HG03571 (cell line): Measurements from ENCODE around the gene GPC5.

Experiments
- ATAC-seq: cut with Tn5 transposase; IDR thresholded peaks from one replicate; pipeline ENCODE4 v1.9.1; 2021; ENCODE audit not compliant: unreplicated experiment

Gene GPC5

DNA sequence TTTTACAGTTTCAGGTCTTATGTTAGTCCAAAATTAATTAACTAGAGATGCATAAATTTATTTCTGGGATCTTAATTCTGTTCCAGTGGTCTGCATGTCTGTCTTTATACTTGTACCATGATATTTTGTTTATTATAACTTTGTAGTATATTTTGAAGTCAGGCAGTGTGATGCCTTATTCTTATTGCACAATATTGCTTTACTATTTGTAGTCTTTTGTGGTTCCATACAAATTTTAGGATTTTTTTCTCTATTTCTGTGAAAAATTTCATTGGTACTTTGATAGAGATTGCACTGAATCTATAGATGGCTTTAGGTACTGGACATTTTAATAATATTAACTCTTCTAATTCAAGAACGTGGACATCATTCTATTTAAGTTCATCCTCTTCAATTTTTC is 304.0 kb downstream of the GPC5 start:
- ATAC-seq, result no peak

- ATAC-seq, result no peak
These were observed 306.0 kb downstream of the GPC5 start for GRCh38 chr13:91704398-91704797.

GRCh38 chr13:91708558-91708957 is 310.1 kb downstream of the GPC5 start:
- no peak for ATAC-seq

- ATAC-seq, result no peak
These were observed 310.8 kb downstream of the GPC5 start for GRCh38 chr13:91709180-91709579.

GRCh38 chr13:91710733-91711132 is 312.3 kb downstream of the GPC5 start:
- no peak for ATAC-seq

DNA sequence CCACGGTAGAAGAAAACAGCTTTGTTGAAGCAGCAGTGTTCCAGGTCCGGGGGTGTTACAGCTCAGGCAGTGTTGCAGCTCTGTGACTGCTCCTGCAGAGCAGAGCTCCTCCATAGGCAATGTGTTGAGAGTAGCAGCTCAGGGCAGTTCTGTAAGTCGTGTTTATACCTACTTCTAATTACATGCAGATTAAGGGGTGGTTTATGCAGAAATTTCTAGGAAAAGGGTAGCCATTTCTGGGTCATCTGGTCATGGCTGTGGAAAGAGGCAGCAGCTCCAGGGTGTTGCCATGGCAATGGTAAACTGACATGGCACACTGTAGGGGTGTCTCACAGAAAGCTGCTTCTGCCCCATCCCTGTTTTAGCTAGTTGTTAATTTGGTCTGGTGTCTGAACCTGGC is 316.4 kb downstream of the GPC5 start:
- ATAC-seq, result no peak

DNA sequence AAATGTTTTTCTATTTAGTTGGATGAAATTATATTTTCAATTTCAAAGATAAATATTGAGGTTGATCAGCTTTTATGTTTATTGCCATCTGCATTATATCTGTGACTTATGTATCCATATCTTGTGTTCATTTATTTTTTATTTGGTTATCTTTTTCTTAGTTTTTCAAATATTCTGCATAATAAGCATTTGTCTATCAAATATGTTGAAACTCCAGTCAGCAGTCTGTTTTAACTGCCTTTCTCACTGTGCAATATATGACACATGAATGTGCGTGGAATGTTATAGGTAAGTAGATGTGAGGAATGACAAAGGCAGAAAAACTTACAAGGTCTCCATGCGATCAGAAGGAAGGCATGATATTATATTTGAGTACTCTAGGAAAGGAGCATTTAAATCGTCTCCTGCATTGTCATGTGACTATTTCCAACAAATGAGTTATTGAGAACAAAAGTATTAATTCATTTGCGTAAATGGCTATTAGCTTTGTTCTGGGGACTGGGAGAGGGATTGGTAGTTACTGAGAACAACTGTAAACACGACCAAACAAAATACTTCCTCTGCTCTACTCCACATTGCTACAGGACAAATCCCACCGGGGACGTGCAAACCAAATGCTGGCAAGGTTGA is 318.1 kb downstream of the GPC5 start:
- no peak for ATAC-seq

DNA sequence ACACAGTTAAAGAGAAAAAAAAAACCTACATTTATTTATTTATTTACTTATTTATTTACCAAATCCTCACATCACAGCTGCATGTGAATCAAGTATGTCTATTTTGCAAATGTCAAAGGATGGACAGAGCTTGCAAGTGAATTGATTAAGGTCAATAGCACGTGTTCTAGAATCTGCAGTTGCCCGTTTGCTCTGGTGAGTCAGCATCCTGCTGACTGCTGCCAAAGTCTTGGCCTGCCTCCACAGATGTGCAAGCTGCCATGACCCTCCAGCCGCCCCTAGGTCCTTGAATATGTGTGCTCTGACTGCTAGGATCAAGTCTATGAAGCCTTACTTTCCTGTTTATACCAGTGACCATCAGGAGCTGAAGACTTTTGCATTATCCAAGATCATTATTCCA is 320.6 kb downstream of the GPC5 start:
- no peak for ATAC-seq

GRCh38 chr13:91721413-91721812 is 323.0 kb downstream of the GPC5 start:
- no peak for ATAC-seq

DNA sequence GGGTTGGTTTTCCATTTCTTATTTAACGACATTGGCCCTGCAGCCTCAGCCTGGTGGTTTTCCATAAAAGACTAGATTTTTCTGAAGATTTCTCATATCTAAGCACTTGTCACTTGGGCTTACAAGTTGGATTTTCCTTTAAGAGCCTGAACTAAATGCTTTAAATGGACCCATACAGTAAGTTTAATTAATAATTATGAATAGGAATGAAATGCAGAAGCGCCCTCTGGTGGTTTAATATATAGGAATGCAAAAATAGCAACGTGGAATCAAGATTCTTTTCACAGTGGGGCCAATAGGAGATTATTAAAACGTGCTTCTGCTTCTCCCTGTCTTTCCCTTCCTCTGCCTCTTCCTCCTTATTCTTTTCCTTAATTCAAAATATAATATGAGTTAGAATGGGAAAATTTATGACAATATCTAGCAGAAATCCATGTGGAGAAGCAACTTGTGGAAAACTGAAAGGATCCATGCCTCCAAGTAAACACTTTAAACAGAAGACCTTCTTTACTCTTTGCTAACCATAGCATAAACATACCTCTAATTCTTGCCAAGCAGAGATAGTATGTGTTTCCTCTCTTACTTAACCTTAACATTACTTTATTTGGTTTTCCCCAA is 324.0 kb downstream of the GPC5 start:
- no peak for ATAC-seq

DNA sequence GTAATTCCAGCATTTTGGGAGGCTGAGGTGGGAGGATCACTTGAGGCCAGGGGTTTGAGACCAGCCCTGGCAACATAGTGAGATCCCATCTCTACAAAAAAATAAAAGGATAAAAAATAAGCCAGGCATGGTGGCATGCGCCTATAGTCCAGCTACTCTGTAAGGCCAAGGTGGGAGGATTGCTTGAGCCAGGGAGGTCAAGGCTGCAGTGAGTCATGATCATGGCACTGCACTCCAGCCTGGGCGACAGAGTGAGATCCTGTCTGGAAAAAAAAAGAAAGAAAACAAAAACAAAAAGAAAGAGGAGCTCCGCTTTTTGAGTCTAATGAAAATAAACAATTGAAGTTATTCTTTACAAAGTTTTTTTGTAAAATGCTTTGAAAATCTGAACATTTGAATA is 326.2 kb downstream of the GPC5 start:
- no peak for ATAC-seq

GRCh38 chr13:91725646-91726045 is 327.2 kb downstream of the GPC5 start:
- no peak for ATAC-seq

DNA sequence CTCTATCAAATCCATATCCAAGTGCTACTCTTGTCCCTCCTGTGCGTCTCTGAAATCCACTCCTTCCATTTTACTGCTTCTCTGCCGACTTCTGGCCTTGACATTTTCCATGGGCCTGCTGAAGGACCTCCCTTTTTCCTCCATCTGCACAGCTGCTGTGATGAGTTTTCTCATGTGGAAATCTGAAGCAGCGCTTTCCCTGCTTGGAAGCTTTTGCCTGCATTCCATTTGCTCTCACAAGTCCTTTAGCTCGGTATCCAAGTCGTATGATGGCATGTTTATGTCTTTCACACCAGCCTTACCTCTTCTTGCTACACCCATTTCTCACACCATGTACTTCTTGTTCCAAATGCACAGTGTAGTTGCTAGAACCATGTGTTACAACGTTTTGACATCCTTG is 328.2 kb downstream of the GPC5 start:
- ATAC-seq, result no peak

GRCh38 chr13:91729859-91730258 is 331.4 kb downstream of the GPC5 start:
- no peak for ATAC-seq

GRCh38 chr13:91739751-91740150 is 341.3 kb downstream of the GPC5 start:
- no peak for ATAC-seq

GRCh38 chr13:91740756-91741155 is 342.3 kb downstream of the GPC5 start:
- no peak for ATAC-seq

- ATAC-seq, result no peak
These were observed 343.5 kb downstream of the GPC5 start for GRCh38 chr13:91741925-91742324.

- no peak for ATAC-seq
These were observed 345.9 kb downstream of the GPC5 start for GRCh38 chr13:91744284-91744683.

- ATAC-seq, result no peak
These were observed 347.5 kb downstream of the GPC5 start for GRCh38 chr13:91745967-91746366.

- no peak for ATAC-seq
These were observed 348.8 kb downstream of the GPC5 start for GRCh38 chr13:91747186-91747585.

GRCh38 chr13:91748416-91749089 is 350.1 kb downstream of the GPC5 start:
- no peak for ATAC-seq

GRCh38 chr13:91758724-91759123 is 360.3 kb downstream of the GPC5 start:
- ATAC-seq, result no peak

- ATAC-seq, result no peak
These were observed 364.5 kb downstream of the GPC5 start for GRCh38 chr13:91762957-91763356.
